ENCODE data around the gene SH3RF3.

DNA sequence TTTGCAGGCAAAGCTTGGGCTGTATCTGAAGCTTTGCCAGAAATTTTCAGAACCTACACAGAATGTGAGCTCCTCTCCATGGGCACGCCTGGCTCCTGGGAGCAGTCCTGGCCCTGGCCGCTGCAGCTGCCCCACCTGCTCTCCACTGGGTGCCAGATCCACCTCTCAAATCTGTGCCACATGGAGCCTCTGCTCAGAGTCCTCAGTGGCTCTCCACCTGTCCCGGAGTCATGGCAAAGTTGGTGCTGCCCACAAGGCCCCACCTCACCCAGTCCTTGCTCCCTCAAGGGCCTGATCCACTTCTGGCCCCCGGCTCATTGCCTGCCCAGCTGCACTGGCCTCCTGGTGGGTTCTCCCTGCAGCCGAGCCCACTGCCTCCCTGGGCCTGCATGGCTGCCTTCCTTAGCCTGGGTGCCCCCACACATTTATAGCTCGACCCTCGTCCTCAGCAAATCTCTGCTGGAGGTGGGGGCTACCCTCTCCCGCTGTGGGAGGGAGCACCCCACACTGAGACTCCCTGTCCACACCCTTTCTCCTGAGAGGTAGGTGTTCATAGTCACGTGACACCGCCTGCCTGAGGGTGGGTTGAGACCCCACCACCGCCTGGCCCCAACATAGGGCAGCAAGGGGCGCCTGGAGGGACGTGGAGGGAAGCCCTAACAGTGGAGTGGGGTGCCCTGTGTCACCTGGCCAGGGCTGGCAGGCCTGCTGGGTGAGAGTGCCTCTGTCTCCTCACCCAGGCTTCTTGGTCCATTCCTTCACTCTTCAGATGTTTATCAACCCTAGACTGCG, 224.1 kb downstream of the SH3RF3 start:
- TF ChIP-seq POLR2A (IDR thresholded peaks at IDR 0.05; ENCODE audit: low read length) (no peak), GATA1 (IDR thresholded peaks at IDR 0.05; ENCODE audit: low read depth, low read length) (no peak)
